Activated T-cell treated with anti-CD3 and anti-CD28 coated beads for 4 hours (primary cell): Measurements from ENCODE around the gene ZNF76.
A peak's percentile ranks its signal among the peaks of the same experiment; 100 is the strongest.

Experiments used
- DNase-seq: peaks from one replicate; pipeline ENCODE4 v3.0.0-alpha.2; 2020

ZNF76 gene

GRCh38 chr6:35273822-35274559 lies 14.5 kb downstream of the ZNF76 start:
- DNase-seq: no peak

GRCh38 chr6:35275744-35276260 lies 16.3 kb downstream of the ZNF76 start:
- DNase-seq: no peak

- no peak for DNase-seq
Observed at GRCh38 chr6:35278708-35279107, 19.2 kb downstream of the ZNF76 start.

GRCh38 chr6:35280903-35281302 lies 21.4 kb downstream of the ZNF76 start:
- DNase-seq: no peak

DNA sequence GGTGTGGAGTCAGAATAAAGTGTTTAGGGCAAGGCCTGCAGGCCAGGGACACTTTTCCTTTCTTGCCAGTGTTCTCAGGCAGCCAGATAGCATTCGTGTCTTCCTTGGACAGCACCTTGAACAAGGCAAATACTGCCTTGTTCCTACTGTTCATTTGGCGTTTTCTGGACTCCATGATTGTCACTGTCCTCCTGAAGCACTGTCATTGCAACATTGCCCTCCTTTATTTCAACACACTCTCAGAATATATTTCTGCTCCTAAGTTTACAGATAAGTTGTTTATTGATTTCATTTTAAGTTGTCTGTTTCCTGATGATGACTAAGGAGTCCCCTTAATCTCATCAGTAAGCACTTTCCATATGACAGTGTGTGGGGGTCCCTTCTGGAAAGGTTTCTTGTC lies 22.9 kb downstream of the ZNF76 start:
- no peak for DNase-seq

DNA sequence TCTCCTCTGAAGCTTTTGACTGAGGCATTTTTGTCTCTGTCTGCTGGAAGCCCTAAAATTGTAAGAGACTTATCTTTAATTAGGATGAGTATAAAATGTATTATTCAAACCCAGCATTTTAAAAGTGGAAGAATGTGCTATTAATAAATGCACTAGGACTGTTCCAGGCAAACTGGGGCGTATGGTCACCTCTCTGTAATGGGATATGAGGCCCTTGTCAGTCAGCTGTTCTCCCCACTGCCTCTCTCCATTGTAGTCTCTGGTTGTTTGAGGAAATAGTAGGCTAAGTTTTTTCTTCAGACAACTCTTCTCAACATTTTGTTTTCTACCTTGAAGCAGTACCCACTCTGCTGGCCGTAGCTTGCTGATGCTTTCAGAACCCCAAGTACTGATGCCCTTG lies 23.8 kb downstream of the ZNF76 start:
- no peak for DNase-seq

GRCh38 chr6:35287671-35288396 lies 28.3 kb downstream of the ZNF76 start:
- DNase-seq: no peak

DNA sequence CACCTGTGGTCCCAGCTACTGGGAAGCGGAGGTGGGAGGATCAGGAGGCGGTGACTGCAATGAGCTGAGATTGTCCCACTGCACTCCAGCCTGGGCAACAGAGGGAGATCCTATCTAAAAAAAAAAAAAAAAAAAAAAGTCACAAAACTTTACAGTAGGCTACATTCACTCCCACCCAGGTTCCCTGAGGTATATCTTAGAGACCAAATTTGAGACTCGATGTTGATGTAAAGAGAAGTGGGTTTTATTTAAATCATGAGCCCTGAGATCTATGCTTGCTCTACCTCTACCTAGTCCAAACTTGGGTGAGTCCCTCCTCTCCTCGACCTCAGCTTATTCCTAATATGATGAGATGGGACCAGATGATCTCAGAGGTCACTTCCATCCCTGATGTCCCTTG lies 29.3 kb downstream of the ZNF76 start:
- DNase-seq: no peak

- no peak for DNase-seq
Observed at GRCh38 chr6:35291491-35291890, 32.0 kb downstream of the ZNF76 start.

GRCh38 chr6:35292494-35292893 lies 33.0 kb downstream of the ZNF76 start:
- no peak for DNase-seq

DNA sequence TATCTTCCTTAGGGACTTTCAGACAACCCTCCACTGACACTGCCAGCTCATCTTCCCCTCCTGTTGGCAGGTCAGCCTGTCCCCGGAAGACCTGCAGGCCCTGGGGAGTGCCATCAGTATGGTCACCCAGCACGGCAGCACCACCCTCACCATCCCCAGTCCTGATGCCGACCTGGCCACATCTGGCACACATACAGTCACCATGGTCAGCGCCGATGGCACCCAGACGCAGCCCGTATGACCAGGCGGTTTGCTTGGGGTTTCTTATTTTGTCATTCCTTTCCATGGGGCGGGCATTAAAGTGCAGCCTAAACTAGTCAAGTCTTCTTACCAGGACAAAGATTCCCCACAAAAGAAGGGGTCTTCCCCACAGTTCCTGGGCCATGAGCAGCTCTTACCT lies 34.1 kb downstream of the ZNF76 start:
- DNase-seq: no peak

DNA sequence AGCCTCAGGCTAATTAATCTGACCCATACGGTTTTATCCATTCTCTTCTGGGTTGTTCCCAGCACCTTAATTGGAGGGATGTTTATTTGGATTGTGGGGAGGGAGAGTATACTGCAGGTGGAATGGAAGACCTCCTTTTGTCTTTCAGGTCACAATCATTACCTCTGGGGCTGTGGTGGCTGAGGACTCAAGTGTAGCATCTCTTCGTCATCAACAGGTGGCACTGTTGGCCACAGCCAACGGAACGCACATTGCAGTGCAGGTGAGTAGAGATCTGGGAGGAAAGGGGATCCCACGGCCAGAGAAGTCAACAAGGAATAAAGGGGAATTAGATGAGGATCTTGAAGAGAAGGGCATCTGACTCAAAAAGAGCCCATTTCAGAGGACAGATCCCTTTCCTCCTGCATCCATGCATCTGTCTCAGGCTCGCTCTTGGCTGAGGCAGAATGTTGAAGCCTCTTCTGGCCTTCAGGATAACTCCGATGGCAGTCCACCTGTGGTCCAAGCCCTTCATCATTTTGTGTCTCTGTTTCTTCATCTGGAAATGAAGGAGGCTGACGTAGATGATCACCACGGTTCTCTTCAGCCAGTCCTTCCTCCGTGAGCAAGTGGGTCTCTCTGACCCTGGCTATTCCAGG lies 34.9 kb downstream of the ZNF76 start:
- no peak for DNase-seq

- DNase-seq: no peak
Observed at GRCh38 chr6:35295036-35295435, 35.5 kb downstream of the ZNF76 start.

DNA sequence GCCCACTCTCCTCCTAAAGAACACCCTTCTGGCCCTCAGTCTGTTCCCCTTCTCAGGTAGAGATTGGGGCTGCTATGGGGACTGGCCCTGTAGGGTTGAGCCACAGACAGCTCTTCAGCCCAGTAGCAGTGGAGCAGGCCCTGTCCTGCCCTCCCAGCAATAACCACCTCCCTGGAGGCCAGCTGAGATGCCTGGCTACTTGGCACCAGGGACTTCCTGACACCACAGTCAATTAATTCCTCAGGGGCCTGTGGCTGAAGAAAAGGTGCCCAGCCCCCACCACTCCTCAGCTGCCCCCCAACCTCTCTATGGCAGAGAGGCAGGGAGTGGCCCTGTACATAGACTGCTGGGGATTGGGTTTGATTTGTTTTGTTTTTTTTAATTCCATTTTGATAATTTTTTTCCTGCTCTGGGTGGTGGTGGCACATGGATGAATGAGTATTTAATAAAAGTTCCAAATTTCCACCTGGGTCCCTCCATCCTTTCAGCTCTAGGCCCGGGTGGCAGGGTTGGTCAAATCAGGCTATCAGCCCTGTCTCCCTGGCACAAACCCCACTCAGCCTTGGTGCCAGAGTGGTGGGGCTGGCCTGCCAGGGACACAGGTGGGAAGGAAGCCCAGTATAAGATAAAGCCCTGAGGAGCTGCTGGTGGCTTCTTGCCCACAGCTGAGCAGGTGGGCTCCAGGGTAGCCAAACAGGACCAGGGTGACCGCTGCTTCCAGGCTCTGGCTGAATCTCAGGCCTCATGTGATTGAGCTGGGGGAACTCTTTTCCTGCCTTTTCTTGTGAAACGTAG lies 36.2 kb downstream of the ZNF76 start:
- DNase-seq: no peak

GRCh38 chr6:35296931-35297600 lies 37.5 kb downstream of the ZNF76 start:
- DNase-seq: no peak

- peak; percentile 78 for DNase-seq
Observed at GRCh38 chr6:35297601-35298481, 38.3 kb downstream of the ZNF76 start, which contains the start of gene DEF6. TSS of gene DEF6 (plus strand) at chr6:35297818. CDS start at chr6:35297857, 39 bp downstream.

- no peak for DNase-seq
Observed at GRCh38 chr6:35298625-35299140, 39.1 kb downstream of the ZNF76 start.

DNA sequence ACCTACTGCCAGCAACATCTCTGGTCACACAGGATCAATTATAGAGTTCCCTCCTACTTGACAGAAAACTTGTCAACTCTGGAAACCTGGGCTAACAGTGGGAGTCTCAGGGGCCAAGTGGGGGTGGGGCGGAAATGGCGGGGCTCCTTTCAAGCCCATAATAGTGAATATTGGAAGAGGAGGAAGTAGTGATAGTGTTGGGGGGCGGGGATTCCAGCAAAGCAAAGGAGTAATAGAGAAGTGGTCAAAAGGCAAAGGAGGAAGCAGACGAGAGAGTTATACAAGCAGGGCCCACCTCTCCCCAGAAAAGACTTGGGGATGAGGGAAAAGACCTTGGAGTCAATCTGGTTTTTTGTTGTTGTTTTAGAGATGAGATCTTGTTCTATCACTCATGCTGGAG lies 40.1 kb downstream of the ZNF76 start:
- DNase-seq: no peak

GRCh38 chr6:35300848-35301247 lies 41.3 kb downstream of the ZNF76 start:
- DNase-seq: no peak

- DNase-seq: peak; percentile 81
Observed at GRCh38 chr6:35302604-35303241, 43.2 kb downstream of the ZNF76 start.
